M059J (cell line): Measurements from ENCODE around the gene ATG4B. TPM values are rescaled to one million over a fixed set of nuclear protein-coding genes. Genes with fewer than 3 reads are reported as not detected.
"Not testable (repeated sequence)": the region's sequence is repeated elsewhere in the genome, so short reads cannot be mapped to it uniquely, and the experiment has no call there.

Source experiments
- DNase-seq: peaks from one replicate; pipeline ENCODE4 v3.0.0-alpha.2; 2012; ENCODE audit warnings: low read depth
- total RNA-seq: library from RNA; depleted of rRNA; stranded (reverse); fragments of >200 nt; shearing (Covaris generic); gene quantifications from 2 replicates; pipeline ENCODE4 v1.2.3, GENCODE V29; 2014; rRNA removed

ATG4B gene
- total RNA-seq, result 46.1 and 49.5 TPM in 2 replicates

DNA sequence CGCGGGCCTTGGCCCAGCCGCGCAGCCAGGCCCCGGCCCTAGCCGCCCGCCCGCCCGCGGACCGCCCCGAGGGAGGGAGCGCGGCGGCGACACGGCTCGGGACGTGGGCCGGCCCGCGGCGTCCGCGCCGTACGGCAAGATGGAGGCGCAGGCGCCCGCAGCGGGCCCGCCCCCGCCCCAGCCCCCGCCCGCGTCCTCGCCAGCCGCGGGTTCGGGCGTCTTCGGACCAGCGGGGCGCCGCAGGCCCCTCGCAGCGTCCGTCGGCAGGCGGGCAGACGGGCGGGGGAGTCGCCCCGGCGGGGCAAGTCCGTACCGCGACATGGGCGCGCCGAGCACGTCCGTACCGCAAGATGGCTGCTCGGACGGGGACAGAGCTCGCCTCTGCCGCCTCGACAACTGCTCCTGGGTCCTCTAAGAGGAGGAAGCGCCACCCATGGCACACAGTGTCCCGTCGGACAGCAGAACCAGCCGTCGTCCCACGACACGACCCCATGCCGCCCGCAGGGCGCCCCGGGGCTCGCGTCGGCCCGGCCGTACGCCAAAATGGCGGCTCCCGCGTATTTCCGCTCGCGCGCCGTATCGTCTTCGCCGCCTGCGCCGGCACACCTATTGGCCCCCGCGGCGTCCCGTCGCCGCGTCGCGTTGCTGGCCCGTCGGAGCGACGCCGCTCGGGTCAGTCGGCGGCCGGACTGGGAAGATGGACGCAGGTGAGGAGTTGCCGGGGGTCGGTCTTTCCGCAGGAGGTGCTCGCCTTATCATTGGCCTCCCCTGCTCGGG lies at the start of gene ATG4B, which contains the start of gene THAP4:
Gene ATG4B (plus strand): TSS at position 676 of the 777 bp plus-strand sequence. CDS start 22 bp downstream, at position 698.
Gene THAP4 (minus strand): TSS at position 141 of the 777 bp plus-strand sequence. CDS start 141 bp downstream, outside the sequence.
- peak; percentile 74 for DNase-seq

GRCh38 chr2:241589863-241590262 lies 47.6 kb upstream of the ATG4B start:
- not testable (repeated sequence) for DNase-seq

DNA sequence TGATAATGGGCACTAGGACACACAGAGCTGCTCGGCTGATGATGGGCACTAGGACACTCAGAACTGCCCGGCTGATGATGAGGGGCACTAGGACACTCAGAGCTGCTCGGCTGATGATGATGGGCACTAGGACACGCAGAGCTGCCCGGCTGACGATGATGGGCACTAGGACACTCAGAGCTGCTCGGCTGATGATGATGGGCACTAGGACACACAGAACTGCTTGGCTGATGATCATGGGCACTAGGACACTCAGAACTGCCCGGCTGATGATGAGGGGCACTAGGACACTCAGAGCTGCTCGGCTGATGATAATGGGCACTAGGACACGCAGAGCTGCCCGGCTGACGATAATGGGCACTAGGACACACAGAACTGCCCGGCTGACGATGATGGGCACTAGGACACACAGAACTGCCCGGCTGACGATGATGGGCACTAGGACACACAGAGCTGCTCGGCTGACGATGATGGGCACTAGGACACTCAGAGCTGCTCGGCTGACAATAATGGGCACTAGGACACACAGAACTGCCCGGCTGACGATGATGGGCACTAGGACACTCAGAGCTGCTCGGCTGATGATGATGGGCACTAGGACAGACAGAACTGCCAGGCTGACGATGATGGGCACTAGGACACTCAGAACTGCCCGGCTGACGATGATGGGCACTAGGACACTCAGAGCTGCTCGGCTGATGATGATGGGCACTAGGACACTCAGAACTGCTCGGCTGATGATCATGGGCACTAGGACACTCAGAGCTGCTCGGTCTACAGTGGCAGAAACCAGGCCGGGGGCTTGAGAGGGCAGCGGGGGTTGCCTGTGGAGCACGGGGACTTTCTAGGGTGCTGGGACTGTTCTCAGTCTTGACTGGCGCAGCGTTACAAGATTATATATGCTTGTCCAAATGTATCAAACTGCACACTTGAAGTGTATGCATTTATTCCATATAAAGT lies 46.7 kb upstream of the ATG4B start:
- DNase-seq, result not testable (repeated sequence)

DNA sequence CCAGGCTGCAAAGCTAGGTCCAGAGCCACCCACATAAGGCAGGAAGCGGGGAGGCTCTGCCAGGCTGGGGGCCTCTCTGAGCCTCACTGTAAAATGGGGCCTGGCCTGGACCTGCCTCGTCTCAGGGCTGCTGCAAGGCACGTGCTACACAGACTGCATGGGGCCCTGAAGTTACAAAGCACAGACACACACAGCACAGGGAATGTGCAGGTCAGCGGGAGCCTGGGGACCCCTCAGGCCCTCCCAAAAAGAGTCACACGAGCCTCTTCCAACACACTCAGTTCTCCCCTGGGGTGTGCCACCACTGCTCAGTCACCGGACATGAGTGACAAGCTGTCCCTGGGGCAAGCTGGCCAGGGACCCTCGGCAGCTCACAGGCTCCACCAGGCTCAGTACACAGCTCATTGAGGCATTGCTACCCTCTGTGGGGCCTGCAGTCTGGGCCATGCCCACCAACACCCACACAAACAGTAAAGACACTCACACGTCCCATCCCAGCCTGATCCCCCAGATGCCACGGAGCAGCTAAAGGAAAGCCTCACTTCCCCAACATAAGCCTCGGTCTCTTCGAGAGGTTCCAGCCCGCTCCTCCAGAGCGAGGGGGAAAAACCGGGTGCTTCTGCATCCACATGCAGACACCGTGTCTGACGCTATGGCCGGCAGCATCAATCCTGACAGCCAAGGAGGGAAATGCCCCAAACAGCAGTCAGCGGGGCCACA lies 45.2 kb upstream of the ATG4B start:
- no peak for DNase-seq

DNA sequence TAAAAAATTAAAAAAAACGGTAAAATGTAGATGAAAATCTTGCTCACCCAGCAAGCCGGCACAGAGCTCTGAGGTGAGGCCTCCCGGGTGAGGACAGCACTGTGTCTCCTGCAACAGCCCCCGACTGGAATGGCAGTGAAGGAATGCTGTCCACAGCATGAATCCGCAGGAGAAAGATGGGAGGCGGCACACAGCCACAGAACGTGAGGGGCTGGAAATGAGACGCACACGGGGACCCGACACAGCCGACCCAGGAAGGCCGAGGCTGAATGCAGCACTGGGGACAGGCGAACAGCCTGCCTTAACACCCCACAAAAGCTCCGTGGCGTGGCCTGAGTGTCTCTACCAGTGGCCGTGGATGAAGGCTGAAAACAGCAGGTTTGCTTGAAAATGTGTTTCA lies 44.2 kb upstream of the ATG4B start:
- no peak for DNase-seq

DNA sequence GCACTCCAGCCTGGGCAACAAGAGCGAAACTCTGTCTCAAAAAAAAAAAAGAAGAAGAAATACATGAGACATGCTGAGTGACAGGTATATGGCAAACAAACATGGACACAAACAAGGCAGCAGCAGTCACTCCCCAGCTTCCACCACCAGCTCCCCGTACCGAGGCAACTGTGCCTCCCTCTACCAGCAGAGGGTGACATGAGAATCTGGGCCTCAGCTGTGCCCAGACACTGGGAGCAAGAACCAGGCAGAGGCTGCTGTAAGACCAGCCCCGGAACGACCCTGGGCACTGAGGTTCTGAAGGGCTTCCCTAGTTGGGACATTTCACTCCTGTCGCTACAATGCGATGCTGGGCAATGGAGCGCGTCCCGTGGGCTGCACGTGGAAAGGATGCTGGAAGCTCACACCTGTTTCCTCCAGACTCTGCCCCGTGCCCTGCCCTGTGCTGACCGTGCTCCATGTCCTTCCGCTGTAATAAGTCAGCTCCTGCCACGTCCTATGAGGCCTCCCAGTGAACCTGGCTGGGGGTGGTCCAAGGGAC lies 41.8 kb upstream of the ATG4B start:
- DNase-seq, result no peak

- DNase-seq, result no peak
Observed at GRCh38 chr2:241597561-241597960, 39.9 kb upstream of the ATG4B start.

- DNase-seq, result no peak
Observed at GRCh38 chr2:241598061-241598460, 39.4 kb upstream of the ATG4B start.

GRCh38 chr2:241598487-241598886 lies 39.0 kb upstream of the ATG4B start:
- DNase-seq, result peak; percentile 31

DNA sequence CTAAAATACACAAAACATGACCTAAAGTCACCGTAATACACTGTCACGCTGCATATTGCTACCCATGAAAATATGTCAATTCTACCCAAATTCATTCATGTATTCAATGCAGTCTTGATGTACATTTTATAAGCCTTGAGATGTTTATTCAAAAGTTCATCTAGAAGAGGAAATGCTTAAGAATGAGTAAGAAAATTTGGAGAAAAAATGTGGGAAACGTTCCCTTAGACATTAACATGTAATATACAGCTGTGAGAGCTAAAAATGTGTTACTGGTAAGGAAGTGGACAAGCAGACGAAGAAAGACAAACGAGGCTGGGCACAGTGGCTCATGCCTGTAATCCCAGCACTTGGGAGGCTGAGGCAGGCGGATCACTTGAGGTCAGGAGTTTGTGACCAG lies 37.9 kb upstream of the ATG4B start:
- no peak for DNase-seq

DNA sequence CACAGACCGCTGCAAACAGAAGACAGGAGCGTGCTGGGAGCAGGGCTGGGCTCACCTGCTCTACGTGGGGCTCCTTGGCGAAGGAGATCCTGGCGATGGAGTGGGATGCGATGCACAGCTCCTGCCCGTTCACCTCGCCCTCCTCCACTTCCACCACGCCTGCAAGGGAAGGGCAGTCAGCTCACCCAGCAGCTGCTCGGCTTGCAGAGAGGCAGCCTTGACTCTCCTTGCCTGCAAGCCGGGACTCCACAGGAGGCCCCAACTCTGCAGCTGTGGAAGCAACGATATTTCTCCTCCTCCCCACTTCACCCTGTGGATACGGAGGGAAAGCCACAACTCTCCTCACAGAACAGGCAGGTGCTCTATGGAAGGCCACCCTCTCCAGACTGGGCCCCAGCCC lies 35.7 kb upstream of the ATG4B start:
- DNase-seq, result no peak

DNA sequence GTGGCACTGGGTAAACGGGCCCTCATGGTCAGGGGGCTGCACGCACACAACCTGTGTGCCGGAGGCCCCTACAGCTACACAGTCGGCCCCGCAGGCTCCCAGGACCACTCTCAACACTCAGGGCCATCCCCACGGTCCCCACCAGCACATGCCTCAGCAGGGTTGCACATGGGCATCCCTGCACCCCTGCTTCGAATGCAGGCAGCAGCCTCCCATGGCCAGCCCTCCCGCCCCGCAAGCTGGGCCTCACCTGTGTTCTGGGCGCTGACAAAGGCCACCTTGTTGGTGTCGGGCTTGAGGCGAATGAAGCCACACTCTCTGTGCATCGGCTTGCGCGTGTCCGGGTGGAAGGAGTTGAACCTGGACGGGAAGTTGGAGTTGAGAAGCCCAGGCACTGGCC lies 34.8 kb upstream of the ATG4B start:
- no peak for DNase-seq

DNA sequence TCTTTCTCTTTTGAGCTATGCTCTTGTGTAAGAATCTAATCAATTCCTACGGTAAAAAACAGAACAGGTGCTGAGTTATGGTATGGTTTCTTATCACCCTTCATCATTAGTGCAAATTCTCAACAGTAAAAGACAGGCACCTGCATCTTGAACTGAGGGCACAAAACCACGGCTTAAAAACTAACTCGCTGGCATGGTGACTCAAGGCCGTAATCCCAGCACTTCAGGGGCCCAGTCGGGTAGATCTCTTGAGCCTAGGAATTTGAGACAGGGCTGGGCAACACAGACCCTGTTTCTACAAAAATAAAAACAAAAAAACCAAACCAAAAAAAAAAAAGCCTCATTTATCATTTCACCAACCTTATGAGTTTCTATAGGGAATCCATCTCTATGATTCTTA lies 33.8 kb upstream of the ATG4B start:
- no peak for DNase-seq

GRCh38 chr2:241606186-241606585 lies 31.3 kb upstream of the ATG4B start:
- no peak for DNase-seq

DNA sequence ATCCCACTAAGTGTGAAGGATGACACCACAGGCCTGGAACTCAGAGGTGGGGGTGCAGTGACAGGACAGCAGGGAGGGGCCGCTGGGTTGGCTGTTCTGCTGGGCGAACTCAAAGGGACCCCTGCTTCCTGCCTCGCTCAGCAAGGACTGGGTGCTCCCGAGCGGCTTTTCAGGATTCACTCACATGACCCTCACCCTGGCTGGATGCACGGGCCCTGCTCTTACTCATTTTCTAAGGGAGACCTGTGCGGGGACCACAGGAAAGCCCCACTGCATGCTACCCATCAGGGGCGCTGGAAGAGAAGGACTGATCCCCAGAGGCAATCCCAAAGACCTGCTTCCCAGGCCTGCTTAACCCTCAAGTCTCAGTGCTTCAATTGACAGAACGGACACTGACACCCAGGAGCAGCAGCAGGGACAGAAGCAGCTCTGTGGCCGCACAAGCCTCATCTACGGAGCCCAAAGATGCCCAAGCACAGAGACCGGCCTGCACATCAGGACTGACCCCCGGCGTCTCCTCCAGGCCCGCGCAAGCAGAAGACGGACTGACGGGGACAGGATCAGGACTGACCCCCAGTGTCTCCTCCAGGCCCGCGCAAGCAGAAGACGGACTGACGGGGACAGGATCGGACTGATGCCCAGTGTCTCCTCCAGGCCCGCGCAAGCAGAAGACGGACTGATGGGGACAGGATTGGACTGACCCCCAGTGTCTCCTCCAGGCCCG lies 30.2 kb upstream of the ATG4B start:
- DNase-seq, result no peak

- no peak for DNase-seq
Observed at GRCh38 chr2:241608881-241609280, 28.6 kb upstream of the ATG4B start.

DNA sequence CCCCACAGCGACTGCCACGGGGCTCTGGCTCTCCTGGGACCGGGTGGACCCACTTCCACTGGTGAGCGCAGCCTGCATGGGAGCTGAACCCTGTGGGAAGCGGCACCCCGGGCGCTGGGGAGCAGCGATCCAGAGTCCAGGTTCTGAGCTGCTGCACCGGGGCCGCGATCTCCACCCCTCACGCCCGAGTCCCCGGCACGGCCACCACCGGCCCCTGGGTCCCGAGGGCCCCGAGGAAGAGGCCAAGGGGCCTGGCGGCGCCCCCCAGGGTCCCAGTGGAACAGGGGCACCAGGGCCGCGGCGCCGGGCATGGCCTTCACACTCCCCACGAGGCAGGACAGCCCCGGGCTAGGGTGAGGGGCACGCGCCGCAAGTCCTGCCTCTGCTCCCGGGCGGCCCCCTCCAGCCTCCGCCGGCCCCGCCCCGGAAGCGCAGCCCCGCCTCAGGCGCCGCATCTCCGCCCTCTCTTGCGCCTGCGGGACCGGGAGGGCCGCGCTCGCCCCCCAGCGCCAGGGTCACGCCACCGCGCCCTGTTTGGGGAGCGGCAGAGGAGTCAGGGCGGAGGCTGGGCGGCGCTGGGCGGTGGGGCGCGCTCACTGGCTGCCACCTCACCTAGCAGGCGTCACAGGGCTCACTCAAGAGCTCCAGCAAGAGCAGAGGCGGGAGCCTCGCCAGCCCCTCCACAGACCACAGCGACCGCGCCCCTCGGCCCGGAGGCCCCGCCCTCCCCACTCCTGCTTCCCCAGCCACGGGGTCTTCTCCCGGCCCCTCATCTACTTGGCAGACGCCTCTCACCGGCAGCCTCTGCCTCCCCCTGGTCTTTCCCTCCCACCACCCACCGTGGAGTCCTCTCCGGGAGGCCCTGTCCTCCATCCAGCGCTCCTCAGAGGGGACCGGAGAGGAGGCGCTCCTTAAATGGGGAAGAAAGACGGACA lies 27.4 kb upstream of the ATG4B start:
- peak; percentile 68 for DNase-seq

GRCh38 chr2:241611062-241611461 lies 26.4 kb upstream of the ATG4B start:
- no peak for DNase-seq

GRCh38 chr2:241612156-241613016 lies 25.1 kb upstream of the ATG4B start:
- DNase-seq, result no peak
